ENCODE data around the gene PTGFR.

DNA sequence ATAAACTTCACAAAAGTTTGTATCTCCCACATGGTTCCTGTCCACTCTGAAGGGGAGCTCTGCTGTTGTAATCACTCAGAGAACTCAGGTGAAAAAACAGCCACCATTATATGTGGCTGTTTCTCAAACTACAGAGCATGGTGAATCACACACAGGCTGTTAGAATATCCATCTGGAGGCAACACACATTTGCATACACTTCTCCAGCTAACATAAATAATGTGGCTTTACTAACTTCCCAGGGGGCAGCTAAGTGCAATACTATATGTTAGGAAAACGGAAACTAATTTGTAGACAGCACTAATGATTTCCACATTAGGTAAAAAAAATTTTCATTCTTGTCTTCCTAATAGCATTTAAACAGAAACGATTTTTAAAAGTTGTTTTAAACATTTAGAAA is 49.3 kb downstream of the PTGFR start:
- TF ChIP-seq POLR2A (IDR thresholded peaks at IDR 0.05) (no peak), CTCF (IDR thresholded peaks at IDR 0.05) (no peak)
